Activated CD4-positive, alpha-beta memory T cell treated with anti-CD3 and anti-CD28 coated beads for 36 hours (primary cell): ENCODE measurements around the gene LPIN2. TPM values are rescaled to one million over a fixed set of nuclear protein-coding genes. Genes with fewer than 3 reads are reported as not detected.
"Not testable (repeated sequence)": the region's sequence is repeated elsewhere in the genome, so short reads cannot be mapped to it uniquely, and the experiment has no call there.

Experiments used
- CTCF ChIA-PET: fragments of 350-600 bp; sonication (Branson Sonifier 250); formaldehyde crosslinking; loops from one replicate; lab custom pipeline; 2021; ENCODE audit warnings: antibody characterized with exemption, inconsistent platforms; lab: Charles Lee
- POLR2A ChIA-PET: fragments of 350-600 bp; sonication (Branson Sonifier 250); formaldehyde crosslinking; loops from one replicate; lab custom pipeline; 2021; ENCODE audit warnings: antibody characterized with exemption; lab: Charles Lee
- DNase-seq: peaks from one replicate; pipeline ENCODE4 v3.0.0-alpha.2; 2020
- H3K27ac Mint-ChIP-seq: one replicate; pipeline ENCODE4 v1.8.0; 2021; ENCODE audit warnings: mixed read lengths
- H3K27me3 Mint-ChIP-seq: one replicate; pipeline ENCODE4 v1.8.0; 2021; ENCODE audit warnings: mixed read lengths
- H3K36me3 Mint-ChIP-seq: one replicate; pipeline ENCODE4 v1.8.0; 2021; ENCODE audit warnings: mixed read lengths
- H3K4me1 Mint-ChIP-seq: one replicate; pipeline ENCODE4 v1.8.0; 2021; ENCODE audit warnings: low read depth, mixed read lengths
- H3K4me3 Mint-ChIP-seq: one replicate; pipeline ENCODE4 v1.8.0; 2021; ENCODE audit warnings: mild to moderate bottlenecking, mixed read lengths
- H3K9me3 Mint-ChIP-seq: one replicate; pipeline ENCODE4 v1.8.0; 2021; ENCODE audit warnings: mixed read lengths
- intact Hi-C: fragments of 100-400 bp; cut with micrococcal nuclease; formaldehyde crosslinking; loops from one replicate; pipeline ENCODE4 v1.15.1; 2023
- total RNA-seq, 2 experiments: library from RNA; stranded (reverse); gene quantifications; one replicate each; pipeline ENCODE4 v1.2.3, GENCODE V29; 2021

The LPIN2 gene
- total RNA-seq, 2 experiments from 2014 or later: 102 to 107 TPM

- no peaks in the 10 kb centered on the region for H3K36me3 Mint-ChIP-seq
- ChIA-PET POLR2A (no interaction called here), CTCF (no interaction called here)
- intact Hi-C loops: no loop called here
- no peaks in the 10 kb centered on the region for H3K27me3 Mint-ChIP-seq
- no peak overlapping the region for H3K27ac Mint-ChIP-seq
- no peak for DNase-seq
- H3K4me3 Mint-ChIP-seq: no peak overlapping the region
- peaks cover 33% of the 10 kb centered on the region for H3K4me1 Mint-ChIP-seq
- H3K9me3 Mint-ChIP-seq: no peaks in the 10 kb centered on the region
Observed at GRCh38 chr18:3041843-3042242, 28.9 kb upstream of the LPIN2 start.

DNA sequence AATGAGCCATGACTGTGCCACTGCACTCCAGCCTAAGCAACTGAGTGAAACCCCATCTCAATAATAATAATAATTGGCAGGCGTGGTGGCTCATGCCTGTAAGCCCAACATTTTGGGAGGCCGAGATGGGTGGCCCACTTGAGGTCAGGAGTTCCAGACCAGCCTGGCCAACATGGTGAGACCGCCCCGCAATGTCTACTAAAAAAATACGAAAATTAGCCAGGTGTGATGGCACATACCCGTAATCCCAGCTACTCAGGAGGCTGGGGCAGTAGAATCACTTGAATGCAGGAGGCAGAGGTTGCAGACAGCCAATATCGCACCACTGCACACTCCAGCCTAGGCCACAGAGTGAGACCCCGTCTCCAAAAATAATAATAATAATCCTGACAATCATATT, 27.9 kb upstream of the LPIN2 start:
- POLR2A ChIA-PET: interaction anchor here (0.6 kb wide), 2 partner anchors 65 to 221 kb away, joined by 3 read pairs; partner anchors contain the start of gene MYL12B
- no peaks in the 10 kb centered on the region for H3K27me3 Mint-ChIP-seq
- DNase-seq: no peak
- CTCF ChIA-PET: interaction anchor here (2.2 kb wide), 1 partner anchor 22 kb away, joined by 12 read pairs; no protein-coding TSS in a partner anchor
- H3K9me3 Mint-ChIP-seq: no peaks in the 10 kb centered on the region
- no peak overlapping the region for H3K27ac Mint-ChIP-seq
- intact Hi-C loops: loop anchor here (1.0 kb wide), 2 partner anchors 20 to 43 kb away; no protein-coding TSS in a partner anchor
- H3K4me3 Mint-ChIP-seq: no peak overlapping the region
- H3K4me1 Mint-ChIP-seq: peaks cover 23% of the 10 kb centered on the region
- H3K36me3 Mint-ChIP-seq: no peaks in the 10 kb centered on the region

GRCh38 chr18:3040173-3040572, 27.2 kb upstream of the LPIN2 start:
- DNase-seq: no peak
- CTCF ChIA-PET: interaction anchor here (1.0 to 2.2 kb wide), 3 partner anchors 23 to 73 kb away, joined by 3 to 12 read pairs (median 3); no protein-coding TSS in a partner anchor
- H3K27ac Mint-ChIP-seq: peak overlapping the region; percentile 31
- no peaks in the 10 kb centered on the region for H3K36me3 Mint-ChIP-seq
- POLR2A ChIA-PET: interaction anchor here (0.6 kb wide), 1 partner anchor 222 kb away, joined by 3 read pairs; the partner anchor contains the start of gene MYL12B
- intact Hi-C loops: loop anchor here (1.0 kb wide), 2 partner anchors 21 to 42 kb away; no protein-coding TSS in a partner anchor
- no peaks in the 10 kb centered on the region for H3K27me3 Mint-ChIP-seq
- H3K4me3 Mint-ChIP-seq: no peak overlapping the region
- no peaks in the 10 kb centered on the region for H3K9me3 Mint-ChIP-seq
- peaks cover 19% of the 10 kb centered on the region for H3K4me1 Mint-ChIP-seq

- Mint-ChIP-seq H3K4me1 (peaks cover 19% of the 10 kb centered on the region), H3K36me3 (no peaks in the 10 kb centered on the region), H3K4me3 (no peak overlapping the region), H3K27ac (no peak overlapping the region), H3K27me3 (no peaks in the 10 kb centered on the region), H3K9me3 (no peaks in the 10 kb centered on the region)
- DNase-seq: peak; percentile 45
- CTCF ChIA-PET: interaction anchor here (0.6 to 2.2 kb wide), 6 partner anchors 23 to 76 kb away, joined by 3 to 12 read pairs (median 3); no protein-coding TSS in a partner anchor
- POLR2A ChIA-PET: no interaction called here
- intact Hi-C loops: loop anchor here (1.0 kb wide), 1 partner anchor 24 kb away; the partner anchor contains the start of gene LPIN2
Observed at GRCh38 chr18:3037423-3037915, 24.5 kb upstream of the LPIN2 start.

DNA sequence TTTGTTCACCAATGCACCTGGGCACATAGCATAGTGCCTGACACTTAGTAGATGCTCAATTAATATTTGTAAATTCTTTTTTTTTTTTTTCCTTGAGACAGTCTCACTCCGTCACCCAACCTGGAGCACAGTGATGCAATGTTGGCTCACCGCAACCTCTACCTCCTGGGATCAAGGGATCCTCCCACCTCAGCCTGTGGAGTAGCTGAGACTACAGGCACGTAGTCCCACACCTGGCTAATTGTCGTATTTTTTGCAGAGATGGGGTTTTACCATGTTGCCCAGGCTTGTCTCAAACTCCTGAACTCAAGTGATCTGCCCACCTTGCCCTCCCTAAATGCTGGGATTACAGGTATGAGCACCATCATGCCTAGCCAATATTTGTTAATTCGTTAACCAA, 23.2 kb upstream of the LPIN2 start:
- peaks cover 19% of the 10 kb centered on the region for H3K4me1 Mint-ChIP-seq
- H3K4me3 Mint-ChIP-seq: no peak overlapping the region
- POLR2A ChIA-PET: no interaction called here
- H3K27ac Mint-ChIP-seq: no peak overlapping the region
- no peaks in the 10 kb centered on the region for H3K9me3 Mint-ChIP-seq
- CTCF ChIA-PET: interaction anchor here (0.7 to 2.2 kb wide), 2 partner anchors 27 to 93 kb away, joined by 3 to 12 read pairs; no protein-coding TSS in a partner anchor
- intact Hi-C loops: no loop called here
- no peaks in the 10 kb centered on the region for H3K27me3 Mint-ChIP-seq
- no peaks in the 10 kb centered on the region for H3K36me3 Mint-ChIP-seq
- no peak for DNase-seq

DNA sequence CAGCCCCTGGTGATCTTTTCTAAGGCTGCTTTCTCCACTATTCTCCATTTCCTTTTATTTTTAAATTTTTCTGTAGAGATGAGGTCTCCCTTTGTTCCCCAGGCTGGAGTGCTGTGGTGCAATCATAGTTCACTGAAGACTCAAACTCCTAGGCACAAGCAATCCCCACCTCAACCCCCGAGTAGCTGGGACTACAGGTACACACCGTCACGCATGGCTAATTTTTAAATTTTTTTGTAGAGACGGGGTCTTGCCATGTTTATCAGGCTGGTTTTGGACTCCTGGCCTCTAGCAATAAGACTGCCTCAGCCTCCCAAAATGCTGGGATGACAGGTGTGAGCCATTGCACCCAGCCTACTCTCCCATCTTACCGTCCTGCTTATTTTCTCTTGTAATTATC, 22.7 kb upstream of the LPIN2 start:
- DNase-seq: no peak
- H3K27ac Mint-ChIP-seq: no peak overlapping the region
- ChIA-PET CTCF (interaction anchor here (0.7 kb wide), 1 partner anchor 93 kb away, joined by 3 read pairs; no protein-coding TSS in a partner anchor), POLR2A (no interaction called here)
- H3K36me3 Mint-ChIP-seq: no peaks in the 10 kb centered on the region
- H3K27me3 Mint-ChIP-seq: no peaks in the 10 kb centered on the region
- intact Hi-C loops: no loop called here
- H3K4me1 Mint-ChIP-seq: peaks cover 19% of the 10 kb centered on the region
- no peaks in the 10 kb centered on the region for H3K9me3 Mint-ChIP-seq
- no peak overlapping the region for H3K4me3 Mint-ChIP-seq

DNA sequence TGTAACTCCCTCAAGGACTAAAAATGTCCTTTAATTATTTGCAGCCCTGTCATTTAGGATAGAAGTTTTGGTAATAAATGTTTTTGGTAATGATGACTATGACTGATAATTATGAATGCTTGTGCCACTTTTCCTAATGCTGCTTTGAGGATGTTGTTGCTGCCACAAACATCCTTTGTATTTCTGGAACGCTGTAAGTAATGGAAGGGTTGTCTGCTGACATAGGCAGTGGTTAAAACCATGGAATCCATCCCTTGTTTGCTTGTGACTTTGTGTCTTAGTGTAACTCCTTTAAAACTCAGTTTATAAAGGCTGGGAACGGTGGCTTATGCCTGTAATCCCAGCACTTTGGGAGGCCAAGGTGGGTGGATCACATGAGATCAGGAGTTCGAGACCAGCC, 19.8 kb upstream of the LPIN2 start:
- Mint-ChIP-seq H3K9me3 (no peaks in the 10 kb centered on the region), H3K36me3 (no peaks in the 10 kb centered on the region), H3K4me3 (no peak overlapping the region), H3K27me3 (no peaks in the 10 kb centered on the region), H3K27ac (no peak overlapping the region), H3K4me1 (peaks cover 5% of the 10 kb centered on the region)
- ChIA-PET POLR2A (no interaction called here), CTCF (no interaction called here)
- DNase-seq: no peak
- intact Hi-C loops: no loop called here

GRCh38 chr18:3029215-3029952, 16.4 kb upstream of the LPIN2 start:
- intact Hi-C loops: no loop called here
- POLR2A ChIA-PET: no interaction called here
- CTCF ChIA-PET: interaction anchor here (0.8 kb wide), 1 partner anchor 34 kb away, joined by 3 read pairs; no protein-coding TSS in a partner anchor
- Mint-ChIP-seq H3K4me3 (no peak overlapping the region), H3K4me1 (no peaks in the 10 kb centered on the region), H3K27me3 (no peaks in the 10 kb centered on the region), H3K36me3 (no peaks in the 10 kb centered on the region), H3K9me3 (no peaks in the 10 kb centered on the region), H3K27ac (no peak overlapping the region)
- no peak for DNase-seq

DNA sequence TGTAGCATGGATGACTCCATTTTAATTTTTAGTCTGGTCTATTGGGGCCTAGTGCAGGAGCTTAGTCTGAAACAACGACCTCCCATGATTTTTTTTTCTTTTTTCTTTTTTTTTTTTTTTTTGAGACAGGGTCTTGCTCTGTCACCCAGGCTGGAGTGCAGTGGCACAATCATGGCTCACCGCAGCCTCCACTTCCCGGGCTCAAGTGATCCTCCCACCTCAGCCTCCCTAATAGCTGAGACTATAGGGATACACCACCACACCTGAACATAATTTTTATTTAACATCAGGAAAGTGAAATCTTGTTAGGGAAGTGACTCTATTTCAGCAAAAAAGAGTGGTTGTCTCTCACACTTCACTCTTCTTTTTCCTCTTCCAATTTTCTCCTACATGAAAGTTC, 15.2 kb upstream of the LPIN2 start:
- H3K27me3 Mint-ChIP-seq, H3K4me3 Mint-ChIP-seq, H3K27ac Mint-ChIP-seq, DNase-seq, H3K4me1 Mint-ChIP-seq, H3K36me3 Mint-ChIP-seq, intact Hi-C loops, POLR2A ChIA-PET, H3K9me3 Mint-ChIP-seq: not testable (repeated sequence)
- CTCF ChIA-PET: interaction anchor here (0.8 to 1.4 kb wide), 3 partner anchors 35 to 100 kb away, joined by 3 to 6 read pairs (median 3); no protein-coding TSS in a partner anchor

DNA sequence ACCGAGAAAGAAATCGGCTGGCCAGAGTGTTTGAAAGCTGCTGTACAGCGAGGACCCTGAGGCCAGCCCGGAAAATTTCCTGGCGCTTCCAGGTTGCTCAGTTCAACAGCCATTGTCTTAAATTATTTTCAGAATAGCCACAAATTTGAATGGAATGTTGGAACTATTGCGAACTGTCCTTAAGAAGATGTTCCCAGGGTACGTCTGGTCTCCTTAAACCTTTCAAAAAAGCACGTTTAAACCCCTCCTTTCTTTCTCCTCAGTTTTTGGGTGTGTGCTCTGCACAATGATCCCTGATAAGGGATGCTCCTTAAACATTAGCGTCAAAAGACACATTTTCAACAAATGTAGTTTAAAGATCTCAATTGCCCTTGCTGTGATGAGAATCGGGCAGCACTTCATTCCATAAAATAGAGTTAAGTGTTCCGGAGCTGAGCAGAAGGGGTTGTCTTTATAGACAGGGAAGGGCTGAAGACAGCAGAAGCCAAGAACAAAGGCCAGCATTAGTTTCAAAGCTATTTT, 14.5 kb upstream of the LPIN2 start:
- H3K9me3 Mint-ChIP-seq: no peaks in the 10 kb centered on the region
- no peaks in the 10 kb centered on the region for H3K36me3 Mint-ChIP-seq
- intact Hi-C loops: no loop called here
- H3K27me3 Mint-ChIP-seq: no peaks in the 10 kb centered on the region
- no peaks in the 10 kb centered on the region for H3K4me1 Mint-ChIP-seq
- no peak for DNase-seq
- no peak overlapping the region for H3K4me3 Mint-ChIP-seq
- CTCF ChIA-PET: interaction anchor here (1.4 kb wide), 1 partner anchor 36 kb away, joined by 6 read pairs; no protein-coding TSS in a partner anchor
- POLR2A ChIA-PET: no interaction called here
- no peak overlapping the region for H3K27ac Mint-ChIP-seq

GRCh38 chr18:3025544-3025943, 12.6 kb upstream of the LPIN2 start:
- no peak overlapping the region for H3K27ac Mint-ChIP-seq
- H3K9me3 Mint-ChIP-seq: no peaks in the 10 kb centered on the region
- no peaks in the 10 kb centered on the region for H3K4me1 Mint-ChIP-seq
- no peak overlapping the region for H3K4me3 Mint-ChIP-seq
- H3K36me3 Mint-ChIP-seq: no peaks in the 10 kb centered on the region
- no peaks in the 10 kb centered on the region for H3K27me3 Mint-ChIP-seq
- ChIA-PET CTCF (no interaction called here), POLR2A (no interaction called here)
- intact Hi-C loops: no loop called here
- DNase-seq: no peak

- H3K36me3 Mint-ChIP-seq, CTCF ChIA-PET, H3K4me1 Mint-ChIP-seq, DNase-seq, H3K4me3 Mint-ChIP-seq, H3K27ac Mint-ChIP-seq, H3K9me3 Mint-ChIP-seq, intact Hi-C loops, H3K27me3 Mint-ChIP-seq, POLR2A ChIA-PET: not testable (repeated sequence)
Observed at GRCh38 chr18:3023603-3024002, 10.7 kb upstream of the LPIN2 start.
